DND-41 (cell line): Measurements from ENCODE around the gene UNC5C.

Source experiments
- EZH2 ChIP-seq: IDR thresholded peaks from 3 replicates; pipeline ENCODE4 v1.6.1; 2012; ENCODE audit warnings: borderline replicate concordance, low read depth, mild to moderate bottlenecking, moderate library complexity, low read length, inconsistent platforms; ENCODE audit not compliant: severe bottlenecking
- TF ChIP-seq, protein P1 (sequence below): IDR thresholded peaks from 2 replicates; pipeline ENCODE4 v1.5.1; 2012; ENCODE audit warnings: borderline replicate concordance, low read length, moderate library complexity, mild to moderate bottlenecking; ENCODE audit not compliant: poor library complexity, severe bottlenecking; ENCODE audit errors: extremely low read depth

DNA sequence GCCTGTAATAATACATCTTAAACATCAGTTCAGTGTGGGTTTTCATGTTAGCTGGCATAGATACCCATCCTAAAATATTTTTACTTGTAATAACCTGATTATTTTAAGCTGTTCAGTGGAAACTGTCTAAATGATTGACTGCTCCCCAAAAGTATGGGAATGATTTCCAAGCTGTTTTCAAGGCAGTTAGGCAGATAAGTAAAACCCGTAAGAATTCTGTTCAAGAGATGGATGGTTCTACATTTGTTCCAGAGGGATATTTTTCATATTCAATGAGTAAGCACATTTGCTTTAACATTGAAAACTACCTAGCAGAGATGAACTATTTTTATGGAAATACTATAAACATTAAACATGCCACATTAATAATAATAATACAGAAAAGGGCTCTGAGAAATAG, 161.1 kb downstream of the UNC5C start:
- TF ChIP-seq EZH2, result no peak
- TF ChIP-seq, protein P1, sequence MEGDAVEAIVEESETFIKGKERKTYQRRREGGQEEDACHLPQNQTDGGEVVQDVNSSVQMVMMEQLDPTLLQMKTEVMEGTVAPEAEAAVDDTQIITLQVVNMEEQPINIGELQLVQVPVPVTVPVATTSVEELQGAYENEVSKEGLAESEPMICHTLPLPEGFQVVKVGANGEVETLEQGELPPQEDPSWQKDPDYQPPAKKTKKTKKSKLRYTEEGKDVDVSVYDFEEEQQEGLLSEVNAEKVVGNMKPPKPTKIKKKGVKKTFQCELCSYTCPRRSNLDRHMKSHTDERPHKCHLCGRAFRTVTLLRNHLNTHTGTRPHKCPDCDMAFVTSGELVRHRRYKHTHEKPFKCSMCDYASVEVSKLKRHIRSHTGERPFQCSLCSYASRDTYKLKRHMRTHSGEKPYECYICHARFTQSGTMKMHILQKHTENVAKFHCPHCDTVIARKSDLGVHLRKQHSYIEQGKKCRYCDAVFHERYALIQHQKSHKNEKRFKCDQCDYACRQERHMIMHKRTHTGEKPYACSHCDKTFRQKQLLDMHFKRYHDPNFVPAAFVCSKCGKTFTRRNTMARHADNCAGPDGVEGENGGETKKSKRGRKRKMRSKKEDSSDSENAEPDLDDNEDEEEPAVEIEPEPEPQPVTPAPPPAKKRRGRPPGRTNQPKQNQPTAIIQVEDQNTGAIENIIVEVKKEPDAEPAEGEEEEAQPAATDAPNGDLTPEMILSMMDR, result no peak
